Measurements from ENCODE around the gene PRPF6. TPM values are rescaled to one million over a fixed set of nuclear protein-coding genes. Genes with fewer than 3 reads are reported as not detected.
A peak's percentile ranks its signal among the peaks of the same experiment; 100 is the strongest.

Gene PRPF6
- polyA plus RNA-seq, 1 experiment = 52.3 TPM

- TF ChIP-seq, protein P1, sequence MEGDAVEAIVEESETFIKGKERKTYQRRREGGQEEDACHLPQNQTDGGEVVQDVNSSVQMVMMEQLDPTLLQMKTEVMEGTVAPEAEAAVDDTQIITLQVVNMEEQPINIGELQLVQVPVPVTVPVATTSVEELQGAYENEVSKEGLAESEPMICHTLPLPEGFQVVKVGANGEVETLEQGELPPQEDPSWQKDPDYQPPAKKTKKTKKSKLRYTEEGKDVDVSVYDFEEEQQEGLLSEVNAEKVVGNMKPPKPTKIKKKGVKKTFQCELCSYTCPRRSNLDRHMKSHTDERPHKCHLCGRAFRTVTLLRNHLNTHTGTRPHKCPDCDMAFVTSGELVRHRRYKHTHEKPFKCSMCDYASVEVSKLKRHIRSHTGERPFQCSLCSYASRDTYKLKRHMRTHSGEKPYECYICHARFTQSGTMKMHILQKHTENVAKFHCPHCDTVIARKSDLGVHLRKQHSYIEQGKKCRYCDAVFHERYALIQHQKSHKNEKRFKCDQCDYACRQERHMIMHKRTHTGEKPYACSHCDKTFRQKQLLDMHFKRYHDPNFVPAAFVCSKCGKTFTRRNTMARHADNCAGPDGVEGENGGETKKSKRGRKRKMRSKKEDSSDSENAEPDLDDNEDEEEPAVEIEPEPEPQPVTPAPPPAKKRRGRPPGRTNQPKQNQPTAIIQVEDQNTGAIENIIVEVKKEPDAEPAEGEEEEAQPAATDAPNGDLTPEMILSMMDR (IDR thresholded peaks at IDR 0.05; ENCODE audit: insufficient read depth, low read depth, low read length) = no peak
- DNase-seq (ENCODE audit: low read depth) = no peak
- ChIA-PET POLR2A (no interaction called here), CTCF (no interaction called here)
- Histone ChIP-seq H3K36me3 (ENCODE audit: control insufficient read depth, insufficient read depth, low read length) (peaks cover 22% of the 10 kb centered on the region), H3K4me3 (ENCODE audit: low read depth, low read length) (no peak overlapping the region), H3K27me3 (ENCODE audit: control insufficient read depth, insufficient read depth, low read length) (no peaks in the 10 kb centered on the region)
Observed at GRCh38 chr20:63967330-63968135, 13.4 kb upstream of the PRPF6 start.

DNA sequence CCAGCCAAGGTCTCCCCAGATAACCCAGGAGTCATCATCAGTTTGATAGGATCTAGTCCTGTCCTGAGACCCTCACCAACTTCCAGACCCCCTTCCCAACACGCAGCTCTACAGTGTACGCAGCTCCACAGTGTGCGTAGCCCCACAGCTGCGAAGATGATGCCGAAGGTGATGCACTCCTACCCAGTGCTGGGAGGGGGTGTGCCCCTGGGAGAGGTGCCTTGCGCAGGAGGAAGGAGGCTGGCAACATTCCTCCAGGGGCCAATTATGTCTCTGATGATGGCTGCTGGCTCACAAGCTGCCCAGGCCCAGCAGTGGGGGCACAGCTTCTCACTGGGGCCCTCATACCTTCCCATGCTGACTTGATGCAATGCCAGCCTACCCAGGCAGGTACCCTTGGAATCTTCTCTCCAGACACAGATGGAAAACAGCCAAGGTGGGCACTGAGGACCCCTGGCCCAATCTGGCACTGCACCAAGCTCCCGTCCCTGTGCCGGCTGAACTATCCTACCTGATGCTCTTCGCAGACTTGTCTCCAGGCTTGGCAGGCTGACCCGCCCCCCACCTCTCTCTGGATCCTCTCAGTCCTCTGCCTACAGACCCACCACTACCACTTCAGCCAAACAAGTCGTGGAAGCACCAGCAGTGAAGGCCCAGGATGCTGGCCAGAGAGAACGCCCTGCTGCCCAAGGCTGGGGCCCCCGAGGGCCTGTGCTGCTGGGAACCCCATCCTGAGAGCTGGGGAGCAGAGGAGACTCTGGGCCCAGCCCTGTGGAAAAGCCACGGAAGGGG lies 12.6 kb upstream of the PRPF6 start:
- Histone ChIP-seq H3K4me3 (ENCODE audit: low read depth, low read length) (peak overlapping the region; percentile 69), H3K27me3 (ENCODE audit: control insufficient read depth, insufficient read depth, low read length) (no peaks in the 10 kb centered on the region), H3K36me3 (ENCODE audit: control insufficient read depth, insufficient read depth, low read length) (peaks cover 18% of the 10 kb centered on the region)
- no peak for DNase-seq (ENCODE audit: low read depth)
- POLR2A ChIA-PET = no interaction called here
- TF ChIP-seq, protein P1 (IDR thresholded peaks at IDR 0.05; ENCODE audit: insufficient read depth, low read depth, low read length) = no peak
- CTCF ChIA-PET = interaction anchor here (0.6 to 0.9 kb wide), 2 partner anchors 11 to 25 kb away, joined by 3 to 4 read pairs; no protein-coding TSS in a partner anchor

DNA sequence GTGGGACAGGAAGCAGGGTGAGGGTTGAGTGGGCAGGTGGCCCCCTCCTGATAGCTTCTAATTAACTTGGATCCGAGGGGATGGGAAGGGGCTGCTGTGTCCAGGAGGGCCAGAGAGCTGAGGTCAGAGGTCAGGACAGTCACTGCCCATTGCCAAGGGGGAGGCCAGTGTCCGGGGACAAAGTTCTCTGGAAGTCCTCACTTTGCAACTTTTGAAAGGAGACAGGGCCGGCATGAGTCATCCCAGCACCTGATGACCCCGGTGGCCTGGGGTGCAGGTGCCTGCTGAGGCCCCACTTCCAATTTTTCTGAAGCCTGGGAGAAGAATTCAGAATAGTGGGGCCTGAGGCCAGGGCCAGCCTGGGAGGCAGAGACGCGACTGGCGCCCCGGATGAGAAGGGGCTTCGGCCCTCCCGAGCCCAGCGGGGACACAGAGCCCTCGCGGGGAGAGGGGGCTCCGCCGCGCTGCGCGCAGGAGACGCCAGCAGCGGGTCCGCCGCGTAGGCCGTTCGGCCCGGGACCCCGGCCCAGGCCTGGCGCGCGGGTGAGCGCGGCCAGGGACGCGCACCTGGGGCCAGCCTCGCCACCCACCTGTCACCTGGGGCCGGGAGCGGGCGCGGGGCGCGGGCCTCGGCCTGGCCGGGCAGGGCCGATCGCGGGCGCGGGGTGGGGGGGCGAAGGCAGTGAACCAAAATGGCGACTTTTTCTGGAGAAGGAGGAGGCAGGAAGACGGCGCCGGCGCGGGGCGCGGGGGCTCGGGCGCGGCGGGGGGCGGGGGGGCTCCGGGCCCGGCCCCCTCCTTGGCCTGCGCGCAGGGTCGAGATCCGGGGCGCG lies 11.8 kb upstream of the PRPF6 start:
- POLR2A ChIA-PET = no interaction called here
- DNase-seq (ENCODE audit: low read depth) = no peak
- CTCF ChIA-PET = interaction anchor here (0.6 to 0.9 kb wide), 2 partner anchors 12 to 24 kb away, joined by 3 to 4 read pairs; no protein-coding TSS in a partner anchor

DNA sequence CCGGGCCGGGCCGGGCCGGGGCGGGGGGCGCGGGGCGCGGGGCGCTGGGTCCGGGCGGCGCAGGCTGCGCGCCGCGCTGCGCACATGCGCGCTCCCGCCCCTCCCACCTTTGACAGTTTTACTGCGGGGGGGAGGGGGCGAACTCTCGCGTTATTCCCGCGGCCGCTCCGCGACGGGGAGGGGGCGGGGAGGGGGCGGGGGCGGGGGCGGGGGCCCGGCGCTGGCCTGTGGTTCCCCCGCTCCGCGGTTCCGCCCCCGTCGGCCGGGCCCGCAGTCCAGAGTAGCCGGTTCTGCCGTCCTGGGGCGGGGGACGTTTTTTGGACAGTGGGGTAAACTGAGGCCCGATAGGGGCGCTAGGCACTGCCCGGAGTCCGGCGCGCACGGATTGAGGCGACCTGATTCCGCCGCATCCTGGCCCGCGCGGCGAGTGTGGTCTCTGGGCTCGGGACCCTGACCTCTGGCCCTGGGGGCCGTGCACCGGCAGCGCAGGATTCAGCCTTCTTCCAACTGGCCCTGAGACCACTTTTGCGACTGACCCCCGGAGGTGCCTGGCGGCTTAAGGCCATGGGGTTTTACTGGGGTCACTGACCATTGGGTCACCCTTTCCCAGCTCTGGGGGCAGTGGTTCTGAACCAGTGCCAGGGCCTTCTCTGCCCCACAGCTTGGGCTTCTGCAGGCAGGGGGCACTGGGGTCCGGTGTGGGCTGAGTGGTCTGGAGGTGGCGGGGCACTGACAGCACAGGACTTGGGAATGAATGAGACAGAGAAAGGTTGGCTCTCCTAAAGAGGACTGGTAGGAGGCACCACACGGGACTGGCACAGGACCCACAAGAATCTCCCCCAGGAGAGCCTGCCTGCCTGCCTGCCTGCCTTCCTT lies 10.9 kb upstream of the PRPF6 start, which contains the start of gene ZNF512B:
Gene ZNF512B, minus strand, starts transcription at position 93 of the 876 bp plus-strand sequence. CDS start 1,980 bp downstream, outside the sequence.
- TF ChIP-seq, protein P1 (IDR thresholded peaks at IDR 0.05; ENCODE audit: insufficient read depth, low read depth, low read length) = no peak
- Histone ChIP-seq H3K27me3 (ENCODE audit: control insufficient read depth, insufficient read depth, low read length) (no peaks in the 10 kb centered on the region), H3K4me3 (ENCODE audit: low read depth, low read length) (peak within 1 kb of the TSS; percentile 69), H3K36me3 (ENCODE audit: control insufficient read depth, insufficient read depth, low read length) (peaks cover 9% of the 10 kb centered on the region)
- CTCF ChIA-PET = no interaction called here
- no peak for DNase-seq (ENCODE audit: low read depth)
- POLR2A ChIA-PET = no interaction called here

More for the DNA sequence above, 11.8 kb upstream of the PRPF6 start:
- H3K4me3 ChIP-seq (ENCODE audit: low read depth, low read length) = peak overlapping the region; percentile 69
- H3K36me3 ChIP-seq (ENCODE audit: control insufficient read depth, insufficient read depth, low read length) = peaks cover 13% of the 10 kb centered on the region
- TF ChIP-seq, protein P1 (IDR thresholded peaks at IDR 0.05; ENCODE audit: insufficient read depth, low read depth, low read length) = no peak
- H3K27me3 ChIP-seq (ENCODE audit: control insufficient read depth, insufficient read depth, low read length) = no peaks in the 10 kb centered on the region
